K562 (cell line): Measurements from ENCODE around the gene RCC1. TPM values are rescaled to one million over a fixed set of nuclear protein-coding genes. Genes with fewer than 3 reads are reported as not detected.

Source experiments
- ARID3A ChIP-seq: IDR thresholded peaks from 2 replicates; pipeline ENCODE4 v1.6.1; 2012; ENCODE audit warnings: low read depth, low read length, improper control_type of control experiment, borderline replicate concordance
- CAMTA2 ChIP-seq: fragments of 250-450 bp; sonication (Bioruptor Pico); conservative IDR thresholded peaks from 2 replicates; pipeline ENCODE4 v1.5.1; 2022
- CHD1 ChIP-seq: fragments of 200-600 bp; sonication (generic); IDR thresholded peaks from one replicate; pipeline ENCODE4 v1.6.1; 2012; ENCODE audit warnings: mild to moderate bottlenecking, moderate library complexity, low read length, inconsistent platforms
- HNRNPL ChIP-seq: fragments of 200-400 bp; formaldehyde crosslinking; IDR thresholded peaks from 2 replicates; pipeline ENCODE4 v1.6.1; 2017; ENCODE audit warnings: low read depth, mild to moderate bottlenecking, low read length
- HNRNPLL ChIP-seq: fragments of 200-400 bp; formaldehyde crosslinking; IDR thresholded peaks from 2 replicates; pipeline ENCODE4 v1.6.1; 2017; ENCODE audit warnings: low read length, low read depth, mild to moderate bottlenecking; ENCODE audit not compliant: poor library complexity, severe bottlenecking
- HOXB6 ChIP-seq: fragments of 250-450 bp; sonication (Bioruptor Pico); IDR thresholded peaks from 2 replicates; pipeline ENCODE4 v1.5.1; 2022; ENCODE audit warnings: mild to moderate bottlenecking, borderline replicate concordance
- NRF1 ChIP-seq, 2 experiments: fragments of 450-650 bp; IDR thresholded peaks in 1 of 2; conservative IDR thresholded peaks in 1 of 2; 2 replicates each; pipeline ENCODE4 v1.6.1; 2014; ENCODE audit warnings: mild to moderate bottlenecking in 2 of 2
- PCBP1 ChIP-seq: fragments of 200-400 bp; formaldehyde crosslinking; IDR thresholded peaks from 2 replicates; pipeline ENCODE4 v1.6.1; 2018; ENCODE audit warnings: mild to moderate bottlenecking, low read depth, low read length; ENCODE audit not compliant: poor library complexity, severe bottlenecking
- POLR2H ChIP-seq: IDR thresholded peaks from 2 replicates; pipeline ENCODE4 v1.6.1; 2016; ENCODE audit warnings: missing genetic modification characterization, low read depth, mild to moderate bottlenecking, control low read depth, missing compliant biosample characterization, moderate library complexity
- SAP30 ChIP-seq: fragments of 200-600 bp; sonication (generic); IDR thresholded peaks from 2 replicates; pipeline ENCODE4 v1.6.1; 2012; ENCODE audit warnings: borderline replicate concordance, low read depth, mild to moderate bottlenecking, moderate library complexity, low read length, control low read depth, inconsistent platforms; ENCODE audit not compliant: insufficient read depth, poor library complexity, severe bottlenecking
- SNRNP70 ChIP-seq: fragments of 200-400 bp; formaldehyde crosslinking; optimal IDR thresholded peaks from 2 replicates; pipeline ENCODE3; 2017; ENCODE audit warnings: low read depth, low read length
- USF2 ChIP-seq: sonication (generic); formaldehyde crosslinking; IDR thresholded peaks from 2 replicates; pipeline ENCODE4 v1.5.0; 2020; ENCODE audit warnings: missing genetic modification reagents
- ZMIZ1 ChIP-seq, 2 experiments: fragments of 150-350 bp in 1 of 2; IDR thresholded peaks; 2 replicates each; pipeline ENCODE4 v1.6.1; 2012 to 2016; ENCODE audit warnings: low read depth in 2 of 2, low read length in 2 of 2, mild to moderate bottlenecking in 1 of 2, moderate library complexity in 1 of 2
- ZNF274 ChIP-seq: IDR thresholded peaks from 2 replicates; pipeline ENCODE4 v1.6.1; 2011; ENCODE audit warnings: low read depth, mild to moderate bottlenecking, low read length, moderate library complexity, borderline replicate concordance
- polyA plus RNA-seq, 8 experiments: library from polyadenylated mRNA; depleted of rRNA in 4 of 8; stranded (reverse) in 5 of 8; unstranded in 3 of 8; fragments of >200 nt; fragmentation: Nextera tagmentation in 2 of 8; fragmentation: Illumina TruSeq in 1 of 8; extraction: Ambion mirVana in 2 of 8; extraction: Trizol in 1 of 8; gene quantifications; 2 replicates each; pipeline versions ENCODE4 v1.2.1 to v1.2.3, GENCODE V29; 2011 to 2014; ENCODE audit warnings: inconsistent platforms in 1 of 8, missing spikeins in 1 of 8
- total RNA-seq, 7 experiments: library from RNA; depleted of rRNA in 6 of 7; stranded (reverse); fragments of >200 nt in 6 of 7; fragmentation: Illumina TruSeq in 2 of 7; extraction: Trizol in 2 of 7; gene quantifications; 2 replicates each; pipeline versions ENCODE4 v1.2.1 to v1.2.3, GENCODE V29; 2011 to 2021; ENCODE audit warnings: low replicate concordance in 1 of 7
- TF ChIP-seq, protein P1 (sequence below): fragments of 450-650 bp; IDR thresholded peaks from 2 replicates; pipeline ENCODE4 v1.6.1; 2016; ENCODE audit warnings: antibody characterized with exemption
- TF ChIP-seq, protein P2 (sequence below), 2 experiments: fragments of 450-650 bp in 1 of 2; sonication (generic) in 1 of 2; formaldehyde crosslinking; conservative IDR thresholded peaks; 2 replicates each; pipeline versions ENCODE4 v1.4.0 to v1.8.1; 2020 to 2022; ENCODE audit warnings: mild to moderate bottlenecking in 1 of 2, missing genetic modification reagents in 1 of 2

RCC1 gene
- total and polyA plus RNA-seq, 9 of the 15 experiments (the other 6 are each of a cell fraction or from before 2014, with no cell fraction given): 16.4 to 202 (median 107) TPM

DNA sequence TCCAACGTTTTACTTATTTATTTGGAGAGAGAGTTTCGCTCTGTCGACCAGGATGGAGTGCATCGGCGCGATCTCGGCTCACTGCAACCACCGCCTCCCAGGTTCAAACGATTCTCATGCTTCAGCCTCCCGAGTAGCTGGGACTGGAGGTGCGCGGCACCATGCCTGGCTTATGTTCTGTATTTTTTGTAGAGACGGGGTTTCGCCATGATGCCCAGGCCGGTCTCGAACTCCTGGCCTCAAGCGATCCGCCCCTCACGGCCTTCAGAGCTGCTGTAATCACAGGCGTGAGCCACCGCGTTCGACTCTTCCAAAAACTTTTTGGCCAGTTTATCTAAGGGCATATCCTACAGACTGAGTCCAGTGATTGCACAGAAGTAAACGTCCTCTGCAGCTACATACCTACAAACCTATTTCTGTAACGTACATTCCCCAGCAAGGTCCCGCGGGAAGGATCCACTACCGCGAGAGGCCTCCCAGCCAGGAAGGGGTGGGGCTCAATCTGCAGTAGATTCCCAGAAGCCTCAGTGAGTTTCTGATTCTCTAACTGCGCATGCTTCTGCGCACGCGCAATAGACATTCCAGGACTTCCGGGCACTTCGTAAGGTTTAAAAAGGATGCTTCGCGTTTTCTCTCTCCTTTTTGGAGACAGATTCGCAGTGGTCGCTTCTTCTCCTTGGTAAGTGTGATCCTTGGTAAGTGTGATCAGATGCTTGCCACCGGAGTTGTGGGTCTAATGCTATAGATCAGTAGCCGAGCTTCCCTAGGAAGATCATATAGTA, at the start of gene RCC1 (continued):
- TF ChIP-seq ARID3A (peak; percentile 69; the same call in 1 of the 2 replicates), SNRNP70 (no peak), CAMTA2 (CRISPR knock-in tag) (no peak), NRF1 (conservative IDR thresholded peaks at IDR 0.05 in 1 of 2, IDR thresholded peaks at IDR 0.05 in 1 of 2) (peak; percentile 97 to 98), ZNF274 (no peak), POLR2H (tag) (peak; percentile 99), HOXB6 (0 out of 2 replicates have a peak, but pooled peaks have one; percentile 25), HNRNPLL (peak; percentile 52), SAP30 (peak; percentile 33), USF2 (no peak), PCBP1 (no peak), CHD1 (no peak), ZMIZ1 (IDR thresholded peaks at IDR 0.05; ENCODE audit: low read depth in 2 of 2, low read length in 2 of 2) (peak in 1 of 2 experiments; percentile 85; a peak in 1 of 4 replicates), HNRNPL (peak; percentile 94)
- TF ChIP-seq, protein P1, sequence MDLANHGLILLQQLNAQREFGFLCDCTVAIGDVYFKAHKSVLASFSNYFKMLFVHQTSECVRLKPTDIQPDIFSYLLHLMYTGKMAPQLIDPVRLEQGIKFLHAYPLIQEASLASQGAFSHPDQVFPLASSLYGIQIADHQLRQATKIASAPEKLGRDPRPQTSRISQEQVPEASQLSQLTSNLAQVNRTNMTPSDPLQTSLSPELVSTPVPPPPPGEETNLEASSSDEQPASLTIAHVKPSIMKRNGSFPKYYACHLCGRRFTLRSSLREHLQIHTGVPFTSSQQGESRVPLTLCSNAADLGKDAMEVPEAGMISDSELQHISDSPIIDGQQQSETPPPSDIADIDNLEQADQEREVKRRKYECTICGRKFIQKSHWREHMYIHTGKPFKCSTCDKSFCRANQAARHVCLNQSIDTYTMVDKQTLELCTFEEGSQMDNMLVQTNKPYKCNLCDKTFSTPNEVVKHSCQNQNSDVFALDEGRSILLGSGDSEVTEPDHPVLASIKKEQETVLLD: peak; percentile 99
- TF ChIP-seq, protein P2, sequence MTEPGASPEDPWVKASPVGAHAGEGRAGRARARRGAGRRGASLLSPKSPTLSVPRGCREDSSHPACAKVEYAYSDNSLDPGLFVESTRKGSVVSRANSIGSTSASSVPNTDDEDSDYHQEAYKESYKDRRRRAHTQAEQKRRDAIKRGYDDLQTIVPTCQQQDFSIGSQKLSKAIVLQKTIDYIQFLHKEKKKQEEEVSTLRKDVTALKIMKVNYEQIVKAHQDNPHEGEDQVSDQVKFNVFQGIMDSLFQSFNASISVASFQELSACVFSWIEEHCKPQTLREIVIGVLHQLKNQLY (CRISPR knock-in tag; conservative IDR thresholded peaks at IDR 0.05): 0 out of 4 replicates have a peak, but pooled peaks have one; percentile 25 to 77
